NCI-H1436 treated with DMSO at 0.1 percent for 48 hours (cell line): ENCODE measurements around the gene SLC25A20.

Source experiments
- DNase-seq: peaks from one replicate; lab custom pipeline; 2025; lab: John Stamatoyannopoulos, UW

The SLC25A20 gene

DNA sequence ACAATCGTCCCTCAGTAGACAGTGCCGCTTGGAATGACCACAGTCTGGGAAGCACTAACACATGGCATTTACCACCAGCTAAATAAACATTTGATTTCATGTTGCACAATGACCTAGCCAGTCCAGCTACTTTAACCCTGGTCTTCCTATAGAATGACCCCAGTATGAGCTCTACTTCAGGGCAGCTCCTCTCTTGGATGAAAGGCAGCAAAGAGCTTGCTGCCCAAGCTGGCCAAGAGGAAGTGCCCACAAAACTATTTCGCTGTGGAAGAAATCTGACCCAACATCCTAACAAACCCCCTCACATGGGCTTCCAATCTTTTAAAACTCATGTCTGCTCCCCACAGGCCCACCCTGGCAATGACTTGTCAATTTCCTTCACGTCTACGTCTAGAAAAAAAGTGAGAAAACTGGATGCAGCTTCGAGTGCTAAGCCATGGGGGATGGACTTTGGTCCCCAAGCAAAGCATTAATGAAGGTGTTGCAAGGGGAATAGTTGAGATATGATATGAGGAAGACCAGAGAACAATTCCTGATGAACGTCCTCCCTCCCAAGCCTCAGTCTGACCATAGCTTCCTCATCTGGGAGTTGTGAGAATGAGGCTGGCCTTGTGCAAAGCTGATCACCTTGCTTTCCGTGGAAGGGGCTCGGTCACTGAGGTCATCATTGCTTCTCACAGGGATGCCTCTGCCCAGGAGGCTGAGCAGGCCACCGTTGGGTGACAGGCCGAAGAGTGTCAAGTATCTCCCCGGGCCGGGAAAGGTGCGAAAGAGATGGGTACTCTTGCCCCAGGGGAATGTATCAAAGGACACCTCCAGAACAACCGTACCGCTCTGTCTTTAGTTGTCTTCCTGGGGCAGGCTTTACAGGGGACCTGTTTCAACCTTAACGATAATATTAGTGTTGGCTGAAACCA lies 964 bp downstream of the SLC25A20 start:
- no peak for DNase-seq

DNA sequence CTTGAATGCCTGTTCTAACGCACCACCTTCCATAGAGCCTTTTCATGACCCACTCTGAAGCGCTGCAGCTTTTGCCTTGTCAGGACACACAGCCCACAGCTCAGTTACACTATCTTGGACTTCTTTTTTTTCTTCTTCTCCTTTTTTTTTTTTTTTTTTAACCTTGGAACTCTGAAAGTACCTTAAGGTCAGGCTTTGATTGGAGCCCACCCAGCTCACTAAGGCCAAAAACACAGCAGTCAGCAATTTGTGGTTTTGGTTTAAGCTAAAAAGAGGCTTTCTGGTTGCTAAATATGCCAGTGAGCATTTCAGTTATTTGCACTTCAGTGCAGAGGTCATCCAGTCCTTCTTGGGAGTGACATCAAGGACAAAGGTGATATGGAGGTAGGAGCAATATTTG lies 1.7 kb downstream of the SLC25A20 start:
- DNase-seq: no peak

DNA sequence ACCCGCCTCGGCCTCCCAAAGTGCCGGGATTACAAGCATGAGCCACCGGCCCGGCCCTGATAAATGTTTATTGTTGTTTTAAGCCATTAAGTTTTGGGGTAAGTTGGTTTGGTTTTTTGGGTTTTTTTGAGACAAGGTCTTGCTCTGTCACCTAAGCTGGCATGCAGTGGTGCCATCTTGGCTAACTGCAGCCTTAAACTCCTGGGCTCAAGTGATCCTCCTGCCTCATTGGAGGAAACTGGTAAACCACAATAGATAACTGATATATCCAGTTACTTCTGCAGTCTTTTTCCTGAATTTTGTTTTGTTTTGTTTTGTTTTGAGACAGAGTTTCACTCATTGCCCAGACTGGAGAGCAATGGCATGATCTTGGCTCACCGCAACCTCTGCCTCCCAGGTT lies 4.2 kb downstream of the SLC25A20 start:
- DNase-seq: no peak

DNA sequence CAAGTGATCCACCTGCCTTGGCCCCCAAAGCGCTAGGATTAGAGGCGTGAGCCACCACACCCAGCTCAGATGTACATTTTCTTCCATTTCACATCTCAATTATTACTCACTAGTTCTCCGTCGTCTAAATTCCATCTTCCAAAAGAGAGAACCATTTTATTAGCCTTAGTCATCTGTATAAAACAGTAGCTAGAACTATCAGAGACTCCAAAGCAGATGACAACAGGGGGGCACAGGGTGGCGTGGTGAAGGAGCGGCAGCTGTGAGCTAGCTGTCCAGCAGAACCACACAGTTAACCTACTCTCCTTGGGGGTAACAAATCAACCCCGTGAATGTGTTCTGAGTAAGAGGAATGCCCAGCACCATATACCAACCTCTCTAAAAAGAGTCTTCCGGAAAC lies 7.1 kb downstream of the SLC25A20 start:
- DNase-seq: no peak

DNA sequence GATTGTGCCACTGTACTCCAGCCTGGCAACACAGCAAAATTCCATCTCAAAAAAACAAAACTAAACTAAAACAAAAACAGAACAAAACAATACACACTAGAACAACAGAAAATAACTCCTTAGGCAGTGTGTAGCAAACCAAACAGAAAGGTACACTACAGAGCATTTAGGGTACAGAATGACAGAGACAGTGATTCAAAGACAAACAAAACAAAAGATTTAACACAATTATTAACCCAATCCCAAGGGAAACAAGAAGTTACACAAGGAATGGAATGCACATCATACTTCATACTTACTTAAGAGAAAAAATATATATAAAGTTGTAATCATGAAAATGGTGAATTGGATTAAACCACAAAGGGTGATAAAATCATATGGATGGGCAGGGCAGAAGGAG lies 12.9 kb downstream of the SLC25A20 start:
- DNase-seq: no peak

DNA sequence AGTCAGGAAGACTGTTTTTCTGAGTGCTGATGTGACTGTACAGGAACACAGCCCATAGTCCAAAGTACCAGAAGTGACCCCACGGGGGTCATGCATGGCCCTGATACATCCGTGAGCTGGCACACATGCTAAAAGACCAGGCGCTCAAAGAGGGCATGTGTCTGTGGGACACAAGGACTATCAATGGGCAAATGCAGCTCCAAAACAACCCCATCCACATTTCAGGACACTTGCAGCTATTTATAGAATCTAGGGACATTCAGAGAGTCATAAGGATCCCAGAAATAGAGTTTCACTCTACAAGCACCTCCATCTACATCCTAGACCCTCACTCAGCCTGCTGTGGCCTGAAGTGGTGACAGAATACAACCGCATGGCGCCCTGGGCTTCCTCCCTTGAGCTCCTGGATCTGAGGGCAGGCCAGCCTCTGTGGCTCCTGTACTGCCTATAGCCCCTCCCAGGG lies 17.0 kb downstream of the SLC25A20 start:
- DNase-seq: no peak

DNA sequence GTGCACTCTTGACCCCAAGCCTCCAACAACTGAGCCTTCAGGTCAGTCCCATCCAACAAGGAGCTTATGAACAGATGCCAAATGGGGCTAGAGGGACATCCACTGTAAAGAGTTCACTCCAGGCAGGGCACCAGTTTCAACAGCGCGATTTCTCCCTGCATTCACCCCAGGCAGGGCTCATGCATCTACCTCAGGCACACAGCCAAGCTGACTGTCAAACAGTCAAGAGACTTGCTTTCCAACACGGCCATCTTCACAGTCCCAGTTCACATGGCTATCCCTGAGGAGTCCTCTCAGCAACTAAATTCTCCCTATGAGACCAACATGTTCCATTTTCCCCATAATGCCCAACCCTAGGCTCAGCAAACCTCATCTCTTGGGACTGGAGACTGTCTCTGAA lies 17.7 kb downstream of the SLC25A20 start:
- no peak for DNase-seq

DNA sequence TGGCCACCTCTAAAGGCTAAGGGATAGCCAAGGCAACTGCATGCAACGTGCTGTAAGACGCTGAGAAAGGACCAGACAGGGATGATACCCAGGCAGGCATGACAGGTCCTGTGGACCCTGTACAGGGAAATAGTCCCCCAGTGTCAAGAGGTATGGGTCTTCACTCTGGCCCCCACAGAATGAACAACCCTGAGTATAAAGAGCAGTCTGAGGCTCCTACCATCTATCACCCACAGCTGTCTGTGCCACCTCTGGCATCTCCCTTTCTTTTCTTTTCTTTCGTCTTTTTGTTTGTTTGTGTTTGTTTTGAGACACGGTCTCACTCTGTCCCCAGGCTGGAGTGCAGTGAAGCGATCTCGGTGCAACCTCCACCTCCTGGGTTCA lies 18.7 kb downstream of the SLC25A20 start:
- DNase-seq: no peak

DNA sequence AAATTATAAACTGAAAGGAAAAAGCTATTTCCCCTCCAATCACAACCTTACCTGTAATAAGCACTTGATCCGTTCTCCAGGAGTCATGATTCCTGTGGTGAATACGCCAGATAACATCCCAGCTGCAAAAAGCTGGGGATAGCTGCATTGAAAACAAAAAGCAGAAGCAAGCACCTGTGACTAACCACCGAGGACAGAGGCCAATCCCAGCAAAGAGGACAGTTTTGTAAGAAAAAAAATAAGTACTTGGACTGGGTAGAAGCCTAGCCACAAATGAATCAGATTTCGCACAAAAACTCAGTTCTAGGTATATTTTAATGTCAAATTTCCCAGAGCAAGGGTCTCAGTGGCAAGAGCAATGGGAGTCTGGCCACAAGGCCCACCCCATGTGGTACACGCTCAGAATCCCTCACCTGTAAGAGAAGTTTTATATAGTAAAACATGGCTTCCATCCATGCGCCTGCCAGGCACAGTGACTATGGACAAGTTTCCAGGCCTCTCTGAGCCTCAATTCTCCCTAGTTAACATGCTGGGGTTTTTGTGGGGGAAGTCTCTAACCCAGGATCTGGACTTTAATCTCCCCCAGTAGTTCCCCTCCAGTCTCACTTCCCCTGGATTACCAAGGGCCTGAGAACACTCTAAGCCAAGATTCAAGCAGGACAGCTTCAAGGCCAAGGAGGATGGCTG lies 19.2 kb downstream of the SLC25A20 start:
- DNase-seq: no peak

DNA sequence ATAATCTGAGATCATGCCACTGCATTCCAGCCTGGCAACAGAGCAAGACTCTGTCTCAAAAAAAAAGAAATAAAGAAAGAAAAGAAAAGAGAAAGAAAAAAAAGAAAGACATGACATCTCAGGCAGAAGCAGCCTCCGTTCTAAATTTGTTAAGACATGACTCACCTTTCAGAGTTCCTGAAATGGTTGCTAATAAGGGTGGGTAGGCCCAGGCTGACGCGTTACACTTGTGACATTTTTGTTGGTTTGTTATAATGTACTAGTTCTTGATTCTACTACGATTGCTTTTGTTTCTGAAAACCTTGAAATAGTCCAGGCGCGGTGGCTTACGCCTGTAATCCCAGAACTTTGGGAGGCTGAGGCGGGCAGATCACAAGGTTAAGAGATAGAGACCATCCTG lies 21.0 kb downstream of the SLC25A20 start:
- DNase-seq: no peak

DNA sequence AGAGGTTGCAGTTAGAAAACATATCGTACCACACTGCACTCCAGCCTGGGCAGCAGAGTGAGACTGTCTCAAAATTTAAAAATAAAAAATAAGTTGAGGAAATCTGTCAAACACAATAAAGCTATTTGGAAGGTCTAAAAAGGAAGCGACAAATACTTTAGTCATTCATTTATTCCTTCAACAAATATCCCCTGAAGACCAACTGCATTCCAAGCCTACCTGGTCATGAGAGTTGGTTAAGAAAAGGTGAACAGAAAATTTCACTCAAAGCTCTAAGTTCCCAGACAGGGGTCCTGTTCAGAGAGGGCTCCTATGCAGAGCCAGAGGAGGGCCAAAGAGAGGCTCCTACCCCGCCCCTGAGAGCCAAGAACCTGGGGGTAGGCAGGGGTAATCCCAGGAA lies 35.6 kb downstream of the SLC25A20 start:
- DNase-seq: no peak

DNA sequence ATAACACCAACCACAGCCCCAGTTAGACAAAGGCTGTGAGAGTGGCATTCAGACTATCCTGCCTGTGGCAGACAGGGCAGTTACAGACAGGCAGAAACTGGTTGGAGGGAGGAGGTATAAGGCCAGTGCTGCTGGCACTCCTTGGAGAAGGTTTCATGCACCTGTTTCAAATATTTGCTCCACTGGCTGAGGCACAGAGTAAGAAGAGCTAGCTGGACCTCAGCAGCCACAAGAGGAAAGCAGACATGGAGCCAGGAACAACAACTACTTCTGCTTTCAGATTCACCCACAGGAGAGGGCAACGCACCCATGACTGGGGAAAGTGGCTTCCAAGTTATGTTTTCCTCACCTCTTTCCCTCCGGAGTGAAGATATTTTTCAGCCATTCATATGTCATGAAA lies 39.5 kb downstream of the SLC25A20 start:
- DNase-seq: no peak

DNA sequence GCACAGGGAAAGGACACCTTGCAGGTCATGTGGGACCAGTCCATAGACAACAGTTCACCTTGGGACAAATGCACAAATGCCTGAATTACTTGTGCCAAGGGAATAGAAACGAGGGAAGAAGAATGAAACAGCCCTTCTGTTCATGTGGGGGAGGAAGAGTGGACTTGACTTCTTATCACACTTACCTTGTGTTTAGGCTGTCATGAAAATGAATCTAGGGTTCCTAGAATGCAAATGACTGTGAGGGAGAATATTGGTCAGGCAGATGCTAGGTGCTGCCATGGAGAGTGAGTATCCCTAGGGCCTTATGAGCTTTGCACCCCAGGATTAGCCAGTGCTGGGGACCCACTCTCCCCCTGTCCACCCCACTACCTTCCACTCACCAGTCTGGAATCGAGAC lies 40.0 kb downstream of the SLC25A20 start:
- DNase-seq: no peak

DNA sequence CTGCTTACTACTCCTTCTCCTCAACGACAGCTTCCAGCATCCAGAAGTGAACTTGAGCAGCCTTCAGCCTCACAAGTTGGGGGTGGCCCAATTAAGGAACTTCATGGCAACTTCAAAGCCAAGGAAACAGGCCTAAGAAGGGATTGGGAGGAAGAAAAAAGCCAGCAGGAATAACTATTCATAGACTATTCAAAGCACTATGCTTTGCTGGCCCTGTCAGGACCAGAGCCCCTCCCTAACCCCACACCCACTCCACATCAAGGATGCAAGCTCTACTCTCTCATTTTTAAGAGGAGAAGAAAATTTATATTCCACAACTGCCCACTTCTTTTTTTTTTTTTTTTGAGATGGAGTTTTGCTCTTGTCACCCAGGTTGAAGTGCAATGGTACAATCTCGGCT lies 41.0 kb downstream of the SLC25A20 start:
- no peak for DNase-seq

DNA sequence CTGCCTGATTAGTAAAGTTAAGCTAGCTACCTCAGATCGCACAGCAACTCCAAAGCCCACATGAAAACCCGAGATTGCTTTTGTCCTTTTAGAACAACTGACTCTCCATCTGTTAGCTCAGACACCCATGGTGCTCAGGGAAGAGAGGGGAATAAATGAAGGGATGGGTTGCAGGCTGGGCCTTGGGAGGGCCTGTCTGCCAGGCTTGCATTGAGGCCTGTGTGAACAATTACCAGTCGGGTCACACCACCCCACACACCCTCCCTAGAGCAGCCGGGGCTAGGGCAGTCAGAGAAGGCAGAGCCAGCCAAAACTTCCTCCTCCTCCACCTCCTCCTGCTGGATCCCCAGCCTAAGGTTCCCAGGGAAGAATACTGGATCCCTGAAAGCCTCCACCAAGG lies 42.2 kb downstream of the SLC25A20 start:
- DNase-seq: no peak

DNA sequence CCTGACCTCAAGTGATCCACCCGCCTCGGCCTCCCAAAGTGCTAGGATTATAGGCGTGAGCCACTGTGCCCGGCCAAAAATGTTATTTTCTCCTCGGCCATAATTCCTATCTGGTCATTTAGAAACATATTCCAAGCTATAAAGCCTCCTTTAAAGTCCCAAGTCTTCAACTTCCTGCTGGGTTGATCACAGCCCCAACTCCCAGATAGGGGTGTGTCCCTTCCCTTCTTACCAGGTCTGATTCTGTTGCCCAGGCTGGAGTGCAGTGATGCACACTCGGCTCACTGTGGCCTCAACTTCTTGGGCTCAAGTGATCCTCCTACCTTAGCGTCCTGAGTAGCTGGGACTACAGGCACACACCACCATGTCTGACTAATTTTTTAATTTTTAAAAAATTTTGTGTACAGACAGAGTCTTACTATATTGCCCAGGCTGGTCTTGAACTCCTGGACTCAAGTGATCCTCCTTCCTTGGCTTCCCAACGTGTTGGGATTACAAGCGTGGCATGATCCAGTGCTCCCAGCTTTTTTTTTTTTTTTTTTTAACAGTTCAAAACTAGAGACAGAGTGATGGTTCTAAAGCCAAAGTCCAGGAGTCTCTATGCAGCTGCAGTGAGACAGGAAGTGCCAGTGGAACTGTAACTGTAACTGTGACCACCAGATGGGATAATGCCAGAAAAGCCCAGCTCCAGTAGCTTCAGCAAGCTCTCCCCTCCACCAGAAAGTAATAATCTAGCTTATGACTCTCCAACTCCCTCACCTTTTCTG lies 42.8 kb downstream of the SLC25A20 start:
- no peak for DNase-seq

DNA sequence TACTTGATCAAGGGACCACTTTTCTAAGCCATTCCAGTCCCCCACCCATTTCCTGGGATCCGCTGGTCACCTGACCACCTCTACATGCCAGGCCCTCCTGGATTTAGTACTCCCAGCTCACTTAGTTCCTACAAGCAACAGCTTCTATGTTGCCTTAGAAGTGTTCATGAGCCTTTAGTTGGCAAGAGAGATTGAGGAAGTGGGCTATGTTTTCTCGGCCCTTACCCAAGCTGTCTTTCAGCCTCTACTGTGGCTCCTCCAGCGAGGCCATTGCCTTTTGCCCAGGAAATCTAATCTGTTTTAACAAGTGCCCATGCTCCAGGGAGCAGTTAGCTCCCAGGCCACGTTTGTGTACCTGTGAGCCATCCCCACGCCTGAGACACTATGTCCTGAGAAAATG lies 46.5 kb downstream of the SLC25A20 start:
- DNase-seq: no peak

DNA sequence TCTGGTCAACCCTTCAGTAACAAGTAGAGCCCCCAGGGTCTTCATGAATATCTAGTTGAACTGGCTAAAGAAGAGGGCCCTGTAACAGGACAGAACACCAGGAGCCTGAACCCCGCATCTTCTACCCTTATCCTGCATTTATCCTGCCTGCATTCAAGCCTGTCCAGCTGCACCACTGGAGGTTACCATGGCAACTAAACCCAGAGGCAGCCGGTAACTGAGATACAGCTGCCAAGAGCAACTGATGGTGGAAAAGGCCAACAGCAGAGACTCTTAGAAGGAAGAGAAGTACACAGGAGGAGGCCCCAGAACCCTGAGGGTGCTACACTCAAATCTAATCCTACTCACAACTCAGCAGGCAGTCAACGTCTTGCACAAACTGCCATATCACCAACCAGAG lies 47.3 kb downstream of the SLC25A20 start:
- no peak for DNase-seq

DNA sequence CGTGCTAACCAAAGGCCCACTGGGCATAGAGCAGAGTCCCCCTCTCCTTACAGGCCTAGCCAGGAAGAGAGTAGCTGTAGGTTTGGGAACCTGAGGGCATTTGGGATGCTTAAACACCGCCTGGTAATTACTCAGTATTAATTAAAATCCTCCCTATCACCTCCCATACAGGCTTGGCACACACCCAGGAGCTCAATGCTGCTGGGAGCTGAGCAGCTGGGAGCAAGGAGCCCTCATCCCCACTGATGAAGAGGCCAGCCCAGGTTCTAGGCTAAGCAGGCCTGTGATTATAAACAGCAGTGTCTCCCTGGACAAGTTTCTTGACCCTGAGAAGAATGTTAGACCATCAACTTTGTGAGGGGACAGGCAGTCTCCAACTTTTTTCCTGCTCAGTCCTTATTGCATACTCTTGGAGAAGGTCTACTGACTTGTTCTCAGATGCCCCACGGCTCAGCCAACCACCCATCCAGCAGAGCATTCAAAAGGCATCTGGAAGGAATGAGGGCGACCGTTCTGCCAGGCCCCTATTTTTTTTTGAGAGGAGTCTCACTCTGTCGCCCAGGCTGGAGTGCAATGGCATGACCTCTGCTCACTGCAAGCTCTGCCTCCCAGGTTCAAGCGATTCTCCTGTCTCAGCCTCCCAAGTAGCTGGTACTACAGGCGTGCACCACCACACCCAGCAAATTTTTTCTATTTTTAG lies 49.7 kb downstream of the SLC25A20 start:
- DNase-seq: no peak

DNA sequence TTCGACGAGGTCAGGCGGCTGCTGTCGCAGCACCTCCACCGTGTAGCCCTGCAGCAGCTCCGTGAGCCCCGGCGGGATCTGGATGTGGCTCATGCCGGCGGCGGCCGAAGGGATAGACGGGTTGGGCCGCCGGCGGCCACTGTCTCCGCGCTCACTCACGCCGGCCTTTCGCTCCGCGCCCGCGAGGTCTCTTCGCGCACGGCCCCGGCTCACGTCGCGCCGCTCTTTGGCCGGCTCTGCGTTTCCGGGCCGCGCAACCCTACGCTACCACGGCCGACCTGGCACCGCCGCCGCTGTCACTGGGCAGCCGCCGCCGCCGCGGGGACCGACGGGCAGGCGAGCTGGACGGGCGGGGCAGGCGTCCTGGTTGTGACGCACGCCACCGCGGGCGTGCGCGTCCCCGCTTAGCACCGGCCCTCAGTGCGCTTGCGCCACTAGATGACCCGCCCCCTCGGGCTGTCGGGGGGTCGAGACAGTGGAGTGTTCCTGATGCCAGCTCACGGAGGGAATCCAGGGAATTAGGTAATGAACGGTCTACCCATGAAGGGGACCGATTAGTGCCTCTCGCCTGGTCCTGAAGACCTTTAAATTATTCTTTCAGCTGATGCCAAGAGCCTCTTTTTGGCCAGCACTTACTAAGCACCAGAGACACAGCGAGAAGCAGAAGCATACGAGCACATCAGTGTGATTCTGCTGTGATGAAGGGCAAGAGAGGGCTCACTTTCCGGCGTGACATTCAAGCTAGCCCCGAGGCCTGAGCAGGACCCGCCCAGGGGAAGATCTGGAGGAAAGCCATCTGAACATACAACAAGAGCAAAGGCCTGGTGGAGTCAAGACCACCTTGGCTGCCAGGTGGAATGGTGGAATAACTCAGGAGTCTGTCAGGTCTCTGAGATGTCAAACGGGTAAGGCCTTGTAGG lies 50.9 kb downstream of the SLC25A20 start, which contains the start of gene PRKAR2A:
TSS of gene PRKAR2A (minus strand) at position 371 of the 920 bp plus-strand sequence. CDS start at position 93, 278 bp downstream.
- DNase-seq: no peak

DNA sequence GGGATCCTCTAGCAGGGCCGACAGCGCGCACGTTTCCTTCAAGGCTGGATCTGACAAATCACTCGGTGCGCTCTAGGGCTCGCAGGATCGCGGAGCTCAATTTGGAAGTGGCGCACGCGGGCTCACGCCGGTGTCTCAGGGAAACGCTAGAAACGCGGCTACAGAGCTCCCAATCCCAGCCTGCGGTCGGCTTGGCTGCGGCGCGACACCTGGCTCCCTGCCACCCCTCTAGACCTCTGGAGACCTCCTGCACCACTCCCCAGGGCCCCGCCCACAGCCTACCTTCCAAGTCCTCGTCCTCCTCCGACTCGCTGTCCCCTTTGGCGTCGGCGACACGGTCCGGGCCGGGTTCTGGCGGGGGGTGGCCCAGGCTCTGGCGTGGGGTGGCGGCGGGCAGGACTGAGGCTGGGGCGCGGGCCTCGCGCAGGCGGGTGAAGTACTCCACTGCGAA lies 51.6 kb downstream of the SLC25A20 start:
- no peak for DNase-seq
